ENCODE data around the gene ELF1.

DNA sequence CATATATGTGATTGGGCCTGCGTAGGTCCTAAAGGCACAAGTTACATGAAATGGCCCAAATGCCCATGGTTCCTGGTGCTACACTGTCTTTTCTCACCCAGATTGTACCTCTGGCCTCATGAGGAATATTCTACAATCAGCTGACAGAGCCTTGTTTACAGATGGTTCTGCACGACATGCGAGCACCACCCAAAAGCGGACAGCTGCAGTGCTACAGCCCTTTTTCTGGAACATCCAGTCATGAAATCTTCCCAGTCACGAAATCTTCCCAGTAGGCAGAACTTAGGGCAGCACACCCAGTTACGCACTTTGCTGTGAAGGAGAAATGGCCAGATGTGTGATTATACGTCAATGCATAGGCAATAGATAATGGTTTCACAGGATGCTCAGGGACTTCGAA is 7.7 kb upstream of the ELF1 start:
- TF ChIP-seq, protein P1, sequence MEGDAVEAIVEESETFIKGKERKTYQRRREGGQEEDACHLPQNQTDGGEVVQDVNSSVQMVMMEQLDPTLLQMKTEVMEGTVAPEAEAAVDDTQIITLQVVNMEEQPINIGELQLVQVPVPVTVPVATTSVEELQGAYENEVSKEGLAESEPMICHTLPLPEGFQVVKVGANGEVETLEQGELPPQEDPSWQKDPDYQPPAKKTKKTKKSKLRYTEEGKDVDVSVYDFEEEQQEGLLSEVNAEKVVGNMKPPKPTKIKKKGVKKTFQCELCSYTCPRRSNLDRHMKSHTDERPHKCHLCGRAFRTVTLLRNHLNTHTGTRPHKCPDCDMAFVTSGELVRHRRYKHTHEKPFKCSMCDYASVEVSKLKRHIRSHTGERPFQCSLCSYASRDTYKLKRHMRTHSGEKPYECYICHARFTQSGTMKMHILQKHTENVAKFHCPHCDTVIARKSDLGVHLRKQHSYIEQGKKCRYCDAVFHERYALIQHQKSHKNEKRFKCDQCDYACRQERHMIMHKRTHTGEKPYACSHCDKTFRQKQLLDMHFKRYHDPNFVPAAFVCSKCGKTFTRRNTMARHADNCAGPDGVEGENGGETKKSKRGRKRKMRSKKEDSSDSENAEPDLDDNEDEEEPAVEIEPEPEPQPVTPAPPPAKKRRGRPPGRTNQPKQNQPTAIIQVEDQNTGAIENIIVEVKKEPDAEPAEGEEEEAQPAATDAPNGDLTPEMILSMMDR (IDR thresholded peaks at IDR 0.05): no peak
- no peak for TF ChIP-seq POLR2A (IDR thresholded peaks at IDR 0.05)

Measured in esophagus squamous epithelium (tissue), 4 donors.